ENCODE data around the gene PTPRK.

GRCh38 chr6:127966616-127967015 is 553.8 kb downstream of the PTPRK start:
- TF ChIP-seq CEBPB (IDR thresholded peaks at IDR 0.05; ENCODE audit: low read depth) (no peak), POLR2A (IDR thresholded peaks at IDR 0.05; ENCODE audit: borderline replicate concordance, extremely low read depth, insufficient read depth, insufficient read length) (no peak), CTCF (IDR thresholded peaks at IDR 0.05 in 2 of 3, conservative IDR thresholded peaks at IDR 0.05 in 1 of 3; ENCODE audit: borderline replicate concordance in 1 of 3, insufficient read depth in 1 of 3, low read depth in 2 of 3, low read length in 2 of 3) (no peak), POLR2AphosphoS5 (IDR thresholded peaks at IDR 0.05; ENCODE audit: low read depth, low read length) (no peak), TCF7L2 (IDR thresholded peaks at IDR 0.05; ENCODE audit: borderline replicate concordance, extremely low read depth, insufficient read depth, insufficient read length) (no peak), RAD21 (IDR thresholded peaks at IDR 0.05; ENCODE audit: low read depth) (no peak), ZBTB33 (IDR thresholded peaks at IDR 0.05; ENCODE audit: extremely low read depth, insufficient replicate concordance, low read length) (no peak), ZNF274 (IDR thresholded peaks at IDR 0.05; ENCODE audit: low read depth, low read length) (no peak)
